H1 (cell line): ENCODE data around the gene RALGAPA1. TPM values are rescaled to one million over a fixed set of nuclear protein-coding genes. Genes with fewer than 3 reads are reported as not detected.

ENCODE experiments used
- BCL11A ChIP-seq, 2 experiments: IDR thresholded peaks; one replicate each; pipeline ENCODE4 v1.6.1; 2011; ENCODE audit warnings: low read depth in 2 of 2, low read length in 2 of 2, mild to moderate bottlenecking in 2 of 2
- CBX5 ChIP-seq: fragments of 300-800, 300-1000 bp; sonication (generic); IDR thresholded peaks from 2 replicates; pipeline ENCODE4 v1.7.1; 2016; ENCODE audit warnings: antibody characterized with exemption, low read length, low read depth
- EGR1 ChIP-seq: IDR thresholded peaks from 2 replicates; pipeline ENCODE4 v1.6.1; 2011; ENCODE audit warnings: low read depth, low read length, borderline replicate concordance
- polyA plus RNA-seq, 7 experiments: library from polyadenylated mRNA; depleted of rRNA in 3 of 7; stranded (reverse) in 5 of 7; unstranded in 2 of 7; fragments of >200 nt in 5 of 7; fragments of 200-250 nt in 2 of 7; gene quantifications; 1 replicate in 5 of 7; 2 replicates in 1 of 7; 4 replicates in 1 of 7; pipeline versions ENCODE4 v1.2.1 to v1.2.3, GENCODE V29; 2011 to 2013; ENCODE audit warnings: missing spikeins in 2 of 7, mixed read lengths in 2 of 7
- total RNA-seq: library from RNA; stranded (reverse); fragmentation: NEBNext Ultra II Directional; extraction: Animal tissue kit (Norgen Biotek cat#: 25700); gene quantifications from 2 replicates; pipeline ENCODE4 v1.2.1, GENCODE V29; 2021

Gene RALGAPA1
- total and polyA plus RNA-seq, 2 of the 8 experiments (the other 6 are each of a cell fraction or from before 2014, with no cell fraction given): 4.2 to 26.7 TPM

DNA sequence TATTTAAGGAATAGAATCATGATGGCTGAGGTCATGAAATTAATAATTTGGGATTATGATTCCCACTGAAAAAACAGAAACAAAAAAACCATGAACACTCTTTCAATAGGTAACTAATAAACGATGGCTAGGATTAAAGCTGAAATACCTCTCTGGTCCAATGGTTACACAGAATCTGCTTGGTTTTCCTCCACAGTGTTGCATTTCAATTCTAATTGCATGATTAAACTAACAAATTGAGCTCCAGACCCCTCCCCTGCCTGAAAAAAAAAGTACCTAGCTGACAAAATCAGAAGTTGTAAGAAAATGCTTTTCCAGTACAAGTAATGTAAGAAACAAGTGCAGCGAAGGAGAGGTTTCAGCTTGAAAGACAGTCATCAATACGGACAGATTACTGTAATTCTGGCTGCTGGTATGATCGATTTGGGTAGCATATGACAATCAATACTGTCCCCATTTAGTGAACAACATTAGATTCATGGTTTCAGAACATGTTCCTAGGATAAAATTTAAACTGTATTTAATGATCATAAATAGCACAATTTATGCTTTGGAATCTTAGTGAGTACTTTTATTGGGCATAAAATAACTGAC lies 243.1 kb downstream of the RALGAPA1 start (continued):
- TF ChIP-seq CBX5 (no peak), BCL11A (IDR thresholded peaks at IDR 0.05; ENCODE audit: low read depth in 2 of 2, low read length in 2 of 2) (no peak), EGR1 (no peak)
